ENCODE data around the gene UPB1. TPM values are rescaled to one million over a fixed set of nuclear protein-coding genes. Genes with fewer than 3 reads are reported as not detected.
A peak's percentile ranks its signal among the peaks of the same experiment; 100 is the strongest.

Gene UPB1
- total RNA-seq, 1 experiment from 2014 or later: 0.19 TPM

GRCh38 chr22:24512043-24512442, 16.9 kb downstream of the UPB1 start:
- H3K79me2 ChIP-seq (ENCODE audit: low read length): no peaks in the 10 kb centered on the region
- H3K4me2 ChIP-seq (ENCODE audit: low read depth, low read length, poor library complexity, severe bottlenecking): peak overlapping the region; percentile 68
- peak; percentile 64 for DNase-seq
- peaks cover 83% of the 10 kb centered on the region for H3K4me1 ChIP-seq (ENCODE audit: low read length)
- no peaks in the 10 kb centered on the region for H3K27me3 ChIP-seq (ENCODE audit: low read length)
- H3K9me3 ChIP-seq (ENCODE audit: low read length): no peaks in the 10 kb centered on the region
- H3K9me2 ChIP-seq (replicated peaks; ENCODE audit: insufficient read depth, low read length): no peaks in the 10 kb centered on the region
- peak overlapping the region; percentile 29; the same call in 1 of the 2 replicates for H3K9ac ChIP-seq (ENCODE audit: low read length)
- H3K27ac ChIP-seq (ENCODE audit: low read length): peak overlapping the region; percentile 94
- H3K4me3 ChIP-seq (ENCODE audit: low read length): no peak overlapping the region
- H2AFZ ChIP-seq (ENCODE audit: low read length): no peak overlapping the region
- no peaks in the 10 kb centered on the region for H4K20me1 ChIP-seq (ENCODE audit: insufficient read depth, low read depth, low read length)
- no peaks in the 10 kb centered on the region for H3K36me3 ChIP-seq (ENCODE audit: insufficient read depth, low read length)

GRCh38 chr22:24513378-24514240, 18.5 kb downstream of the UPB1 start:
- H3K79me2 ChIP-seq (ENCODE audit: low read length): no peaks in the 10 kb centered on the region
- no peak for DNase-seq
- H3K9me3 ChIP-seq (ENCODE audit: low read length): no peaks in the 10 kb centered on the region
- H3K4me2 ChIP-seq (ENCODE audit: low read depth, low read length, poor library complexity, severe bottlenecking): no peak overlapping the region
- peaks cover 75% of the 10 kb centered on the region for H3K4me1 ChIP-seq (ENCODE audit: low read length)
- H2AFZ ChIP-seq (ENCODE audit: low read length): no peak overlapping the region
- H3K9ac ChIP-seq (ENCODE audit: low read length): no peak overlapping the region
- H3K9me2 ChIP-seq (replicated peaks; ENCODE audit: insufficient read depth, low read length): no peaks in the 10 kb centered on the region
- H3K36me3 ChIP-seq (ENCODE audit: insufficient read depth, low read length): no peaks in the 10 kb centered on the region
- H4K20me1 ChIP-seq (ENCODE audit: insufficient read depth, low read depth, low read length): no peaks in the 10 kb centered on the region
- H3K27ac ChIP-seq (ENCODE audit: low read length): no peak overlapping the region
- no peaks in the 10 kb centered on the region for H3K27me3 ChIP-seq (ENCODE audit: low read length)
- H3K4me3 ChIP-seq (ENCODE audit: low read length): no peak overlapping the region

DNA sequence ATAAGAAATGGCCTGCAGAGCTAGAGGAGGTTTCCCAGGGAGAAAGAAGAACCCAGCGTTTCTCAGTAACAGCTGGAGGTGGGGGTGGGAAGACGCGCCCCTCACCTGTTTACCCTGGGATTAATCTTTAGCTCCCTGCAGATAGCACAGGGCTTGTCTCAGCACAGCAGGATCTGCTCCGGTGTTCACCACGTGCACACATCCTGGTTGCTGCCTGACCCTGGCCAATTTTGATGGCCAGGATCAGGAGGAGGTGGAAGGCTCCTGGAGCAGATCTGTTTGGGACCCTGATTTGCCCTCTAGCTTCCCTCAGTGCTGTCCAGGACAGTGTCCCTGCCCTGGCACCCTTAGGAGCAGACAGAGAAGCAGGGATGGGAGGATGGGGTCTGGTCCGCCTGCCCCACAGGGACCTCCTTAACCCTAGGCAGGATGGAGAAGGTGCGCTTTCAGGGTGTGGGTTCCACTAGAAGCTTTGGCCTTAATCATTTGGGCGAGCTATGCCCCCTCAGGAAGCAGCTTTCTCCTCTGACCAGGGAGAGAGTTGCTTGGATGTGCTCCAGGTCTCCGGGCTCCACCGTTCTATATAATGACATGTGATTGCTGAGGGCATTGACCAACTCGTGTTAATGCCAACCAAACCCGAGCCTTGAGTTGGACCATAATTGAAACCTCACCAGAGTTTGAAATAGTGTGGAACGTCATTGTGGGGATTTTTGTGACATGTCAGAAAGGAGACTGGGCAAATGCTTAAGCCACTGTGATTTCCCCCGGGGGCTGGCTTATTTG, 19.3 kb downstream of the UPB1 start:
- H3K27me3 ChIP-seq (ENCODE audit: low read length): no peaks in the 10 kb centered on the region
- no peaks in the 10 kb centered on the region for H3K9me2 ChIP-seq (replicated peaks; ENCODE audit: insufficient read depth, low read length)
- peaks cover 75% of the 10 kb centered on the region for H3K4me1 ChIP-seq (ENCODE audit: low read length)
- no peak overlapping the region for H3K27ac ChIP-seq (ENCODE audit: low read length)
- H3K79me2 ChIP-seq (ENCODE audit: low read length): no peaks in the 10 kb centered on the region
- H3K36me3 ChIP-seq (ENCODE audit: insufficient read depth, low read length): no peaks in the 10 kb centered on the region
- no peak overlapping the region for H3K4me2 ChIP-seq (ENCODE audit: low read depth, low read length, poor library complexity, severe bottlenecking)
- DNase-seq: no peak
- no peaks in the 10 kb centered on the region for H3K9me3 ChIP-seq (ENCODE audit: low read length)
- no peak overlapping the region for H2AFZ ChIP-seq (ENCODE audit: low read length)
- H3K4me3 ChIP-seq (ENCODE audit: low read length): no peak overlapping the region
- H3K9ac ChIP-seq (ENCODE audit: low read length): no peak overlapping the region
- no peaks in the 10 kb centered on the region for H4K20me1 ChIP-seq (ENCODE audit: insufficient read depth, low read depth, low read length)

DNA sequence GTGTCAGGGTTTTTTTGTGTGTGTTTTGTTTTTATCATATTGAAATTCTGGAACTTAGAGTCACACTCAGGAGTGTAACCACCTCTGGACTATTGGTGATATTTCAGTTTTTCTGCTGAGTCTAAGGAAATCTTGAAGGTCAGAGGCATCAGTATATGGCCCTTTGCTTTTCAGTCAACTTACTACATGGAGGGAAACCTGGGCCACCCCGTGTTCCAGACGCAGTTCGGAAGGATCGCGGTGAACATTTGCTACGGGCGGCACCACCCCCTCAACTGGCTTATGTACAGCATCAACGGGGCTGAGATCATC, 19.9 kb downstream of the UPB1 start:
- Histone ChIP-seq H3K27ac (ENCODE audit: low read length) (no peak overlapping the region), H2AFZ (ENCODE audit: low read length) (no peak overlapping the region), H3K4me2 (ENCODE audit: low read depth, low read length, poor library complexity, severe bottlenecking) (no peak overlapping the region), H3K4me1 (ENCODE audit: low read length) (peaks cover 74% of the 10 kb centered on the region), H3K9me3 (ENCODE audit: low read length) (no peaks in the 10 kb centered on the region), H3K9me2 (replicated peaks; ENCODE audit: insufficient read depth, low read length) (no peaks in the 10 kb centered on the region), H3K79me2 (ENCODE audit: low read length) (no peaks in the 10 kb centered on the region), H4K20me1 (ENCODE audit: insufficient read depth, low read depth, low read length) (no peaks in the 10 kb centered on the region), H3K4me3 (ENCODE audit: low read length) (no peak overlapping the region), H3K9ac (ENCODE audit: low read length) (no peak overlapping the region), H3K27me3 (ENCODE audit: low read length) (no peaks in the 10 kb centered on the region), H3K36me3 (ENCODE audit: insufficient read depth, low read length) (no peaks in the 10 kb centered on the region)
- DNase-seq: no peak

GRCh38 chr22:24516301-24516737, 21.2 kb downstream of the UPB1 start:
- Histone ChIP-seq H4K20me1 (ENCODE audit: insufficient read depth, low read depth, low read length) (no peaks in the 10 kb centered on the region), H3K9me2 (replicated peaks; ENCODE audit: insufficient read depth, low read length) (no peaks in the 10 kb centered on the region), H3K27ac (ENCODE audit: low read length) (no peak overlapping the region), H3K36me3 (ENCODE audit: insufficient read depth, low read length) (no peaks in the 10 kb centered on the region), H3K79me2 (ENCODE audit: low read length) (no peaks in the 10 kb centered on the region), H3K4me2 (ENCODE audit: low read depth, low read length, poor library complexity, severe bottlenecking) (peak overlapping the region; percentile 30), H3K27me3 (ENCODE audit: low read length) (no peaks in the 10 kb centered on the region), H3K9me3 (ENCODE audit: low read length) (no peaks in the 10 kb centered on the region), H3K4me1 (ENCODE audit: low read length) (peaks cover 67% of the 10 kb centered on the region), H3K4me3 (ENCODE audit: low read length) (no peak overlapping the region), H2AFZ (ENCODE audit: low read length) (no peak overlapping the region), H3K9ac (ENCODE audit: low read length) (no peak overlapping the region)
- no peak for DNase-seq

GRCh38 chr22:24517446-24517845, 22.3 kb downstream of the UPB1 start:
- Histone ChIP-seq H3K27ac (ENCODE audit: low read length) (no peak overlapping the region), H2AFZ (ENCODE audit: low read length) (no peak overlapping the region), H3K9me3 (ENCODE audit: low read length) (no peaks in the 10 kb centered on the region), H4K20me1 (ENCODE audit: insufficient read depth, low read depth, low read length) (no peaks in the 10 kb centered on the region), H3K9me2 (replicated peaks; ENCODE audit: insufficient read depth, low read length) (no peaks in the 10 kb centered on the region), H3K9ac (ENCODE audit: low read length) (no peak overlapping the region), H3K79me2 (ENCODE audit: low read length) (no peaks in the 10 kb centered on the region), H3K27me3 (ENCODE audit: low read length) (no peaks in the 10 kb centered on the region), H3K36me3 (ENCODE audit: insufficient read depth, low read length) (no peaks in the 10 kb centered on the region), H3K4me1 (ENCODE audit: low read length) (peaks cover 66% of the 10 kb centered on the region), H3K4me2 (ENCODE audit: low read depth, low read length, poor library complexity, severe bottlenecking) (no peak overlapping the region), H3K4me3 (ENCODE audit: low read length) (no peak overlapping the region)
- DNase-seq: no peak

DNA sequence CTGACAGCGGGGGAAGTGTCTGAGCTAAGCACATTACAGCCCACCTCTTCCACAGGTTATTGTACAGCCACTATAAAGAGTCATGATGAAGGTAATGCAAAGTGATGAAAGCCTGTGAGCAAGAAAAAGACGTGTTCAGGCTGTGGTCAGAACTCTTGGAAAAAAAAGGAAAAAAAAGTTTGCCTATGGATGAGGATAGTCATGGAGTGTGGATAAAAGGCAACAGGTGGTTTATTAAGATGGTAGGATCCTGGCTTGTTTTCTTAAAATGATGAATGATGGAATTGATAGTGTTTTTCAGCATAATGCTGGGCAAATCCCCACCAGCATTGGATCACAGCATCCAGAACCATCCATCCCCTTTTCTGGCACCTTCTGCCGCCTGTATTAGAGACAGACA, 23.1 kb downstream of the UPB1 start:
- no peaks in the 10 kb centered on the region for H3K36me3 ChIP-seq (ENCODE audit: insufficient read depth, low read length)
- H2AFZ ChIP-seq (ENCODE audit: low read length): no peak overlapping the region
- no peak overlapping the region for H3K27ac ChIP-seq (ENCODE audit: low read length)
- no peak for DNase-seq
- H3K4me3 ChIP-seq (ENCODE audit: low read length): no peak overlapping the region
- no peaks in the 10 kb centered on the region for H3K9me2 ChIP-seq (replicated peaks; ENCODE audit: insufficient read depth, low read length)
- no peaks in the 10 kb centered on the region for H4K20me1 ChIP-seq (ENCODE audit: insufficient read depth, low read depth, low read length)
- no peak overlapping the region for H3K9ac ChIP-seq (ENCODE audit: low read length)
- no peaks in the 10 kb centered on the region for H3K27me3 ChIP-seq (ENCODE audit: low read length)
- no peak overlapping the region for H3K4me2 ChIP-seq (ENCODE audit: low read depth, low read length, poor library complexity, severe bottlenecking)
- no peaks in the 10 kb centered on the region for H3K9me3 ChIP-seq (ENCODE audit: low read length)
- no peaks in the 10 kb centered on the region for H3K79me2 ChIP-seq (ENCODE audit: low read length)
- H3K4me1 ChIP-seq (ENCODE audit: low read length): peaks cover 63% of the 10 kb centered on the region

DNA sequence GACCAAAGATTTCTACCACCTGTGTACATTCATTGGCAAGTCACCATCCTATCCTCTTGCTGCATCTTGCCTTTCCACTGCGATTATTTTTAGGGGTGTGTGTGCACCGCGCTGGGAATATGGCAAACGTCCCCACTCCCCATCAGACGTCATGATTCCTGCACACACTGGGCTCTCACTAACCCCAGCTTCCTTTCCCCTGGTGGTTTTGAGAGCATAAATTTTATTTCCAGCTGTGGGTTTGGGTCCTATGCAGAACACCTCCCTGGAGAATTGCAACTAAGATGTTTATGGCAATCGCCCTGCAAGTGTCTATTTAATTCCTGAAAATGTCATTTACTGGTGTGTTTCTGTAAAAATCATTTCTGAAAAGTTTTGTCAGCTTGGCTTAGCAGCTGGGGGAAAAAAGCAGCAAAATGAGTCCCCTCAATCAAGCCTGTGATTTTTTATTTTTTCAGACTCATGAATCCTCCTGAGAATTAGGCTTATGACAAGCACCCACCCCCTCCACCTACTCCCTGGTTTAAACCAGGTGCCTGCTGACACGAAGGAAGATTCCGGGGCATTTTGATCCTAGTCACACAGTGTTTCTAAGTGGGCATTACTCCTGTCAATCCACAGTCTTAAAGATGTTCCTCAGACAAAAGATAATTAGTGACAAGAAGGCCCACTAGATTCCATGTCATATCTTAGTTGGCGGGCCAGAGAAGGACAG, 23.8 kb downstream of the UPB1 start:
- Histone ChIP-seq H3K36me3 (ENCODE audit: insufficient read depth, low read length) (no peaks in the 10 kb centered on the region), H3K79me2 (ENCODE audit: low read length) (no peaks in the 10 kb centered on the region), H2AFZ (ENCODE audit: low read length) (no peak overlapping the region), H3K9me3 (ENCODE audit: low read length) (no peaks in the 10 kb centered on the region), H3K27ac (ENCODE audit: low read length) (no peak overlapping the region), H3K27me3 (ENCODE audit: low read length) (no peaks in the 10 kb centered on the region), H4K20me1 (ENCODE audit: insufficient read depth, low read depth, low read length) (no peaks in the 10 kb centered on the region), H3K4me3 (ENCODE audit: low read length) (no peak overlapping the region), H3K4me2 (ENCODE audit: low read depth, low read length, poor library complexity, severe bottlenecking) (peak overlapping the region; percentile 31), H3K9ac (ENCODE audit: low read length) (peak overlapping the region; percentile 21; the same call in 1 of the 2 replicates), H3K9me2 (replicated peaks; ENCODE audit: insufficient read depth, low read length) (no peaks in the 10 kb centered on the region), H3K4me1 (ENCODE audit: low read length) (peaks cover 65% of the 10 kb centered on the region)
- no peak for DNase-seq
